Calu3 (cell line): ENCODE measurements around the gene ABR. TPM values are rescaled to one million over a fixed set of nuclear protein-coding genes. Genes with fewer than 3 reads are reported as not detected.

Experiments
- BruUV-seq: library from RNA; stranded (reverse); fragments of 400-500 nt; replicated peaks from 2 replicates; lab custom pipeline; 2021; lab: Mats Ljungman, UMichigan
- CTCF ChIA-PET: fragments of 300-600 bp; sonication (Branson Sonifier 250); formaldehyde crosslinking; loops from one replicate; lab custom pipeline; 2022; ENCODE audit warnings: antibody characterized with exemption; lab: Charles Lee
- DNase-seq: peaks from one replicate; pipeline ENCODE4 v3.0.0; 2022
- H3K27ac Mint-ChIP-seq: one replicate; pipeline ENCODE4 v1.8.0; 2022; ENCODE audit warnings: mixed read lengths; ENCODE audit not compliant: unreplicated experiment
- H3K27me3 Mint-ChIP-seq: one replicate; pipeline ENCODE4 v1.8.0; 2022; ENCODE audit warnings: mixed read lengths; ENCODE audit not compliant: unreplicated experiment
- H3K36me3 Mint-ChIP-seq: one replicate; pipeline ENCODE4 v1.8.0; 2022; ENCODE audit warnings: mild to moderate bottlenecking, moderate library complexity, mixed read lengths; ENCODE audit not compliant: insufficient read depth, unreplicated experiment
- H3K4me1 Mint-ChIP-seq: one replicate; pipeline ENCODE4 v1.8.0; 2022; ENCODE audit warnings: mild to moderate bottlenecking, low read depth, mixed read lengths; ENCODE audit not compliant: unreplicated experiment
- H3K4me3 Mint-ChIP-seq: one replicate; pipeline ENCODE4 v1.8.0; 2022; ENCODE audit warnings: mild to moderate bottlenecking, low read depth, moderate library complexity, mixed read lengths; ENCODE audit not compliant: unreplicated experiment
- H3K9me3 Mint-ChIP-seq: one replicate; pipeline ENCODE4 v1.8.0; 2022; ENCODE audit warnings: low read depth, mixed read lengths; ENCODE audit not compliant: unreplicated experiment
- CTCF ChIP-seq: fragments of 200-600 bp; IDR thresholded peaks from one replicate; pipeline ENCODE4 v1.8.0; 2022; ENCODE audit warnings: antibody characterized with exemption; ENCODE audit not compliant: unreplicated experiment
- intact Hi-C: fragments of 100-400 bp; cut with micrococcal nuclease; formaldehyde crosslinking; loops from one replicate; pipeline ENCODE4 v1.10.0; 2022; ENCODE audit not compliant: unreplicated experiment
- total RNA-seq: library from RNA; stranded (reverse); gene quantifications from 2 replicates; pipeline ENCODE4 v1.2.3, GENCODE V29; 2022

ABR gene
- total RNA-seq, 1 experiment from 2014 or later: 92.7 TPM

- H3K9me3 Mint-ChIP-seq: no peaks in the 10 kb centered on the region
- H3K27me3 Mint-ChIP-seq: no peaks in the 10 kb centered on the region
- DNase-seq: no peak
- CTCF ChIA-PET: no interaction called here
- no peaks in the 10 kb centered on the region for H3K4me1 Mint-ChIP-seq
- TF ChIP-seq CTCF: no peak
- no peak overlapping the region for H3K27ac Mint-ChIP-seq
- peaks cover 4% of the 10 kb centered on the region for H3K36me3 Mint-ChIP-seq
- intact Hi-C loops: loop anchor here (10.0 kb wide), 1 partner anchor 57 kb away; no protein-coding TSS in a partner anchor
- no peak overlapping the region for H3K4me3 Mint-ChIP-seq
- BruUV-seq: no TSS peak
These were observed 2.0 kb upstream of the ABR start for GRCh38 chr17:1181753-1182137.

- no peak for DNase-seq
- H3K4me3 Mint-ChIP-seq: no peak overlapping the region
- no peaks in the 10 kb centered on the region for H3K9me3 Mint-ChIP-seq
- H3K4me1 Mint-ChIP-seq: no peaks in the 10 kb centered on the region
- no peak overlapping the region for H3K27ac Mint-ChIP-seq
- no peaks in the 10 kb centered on the region for H3K27me3 Mint-ChIP-seq
- BruUV-seq: no TSS peak
- H3K36me3 Mint-ChIP-seq: peaks cover 4% of the 10 kb centered on the region
- intact Hi-C loops: loop anchor here (10.0 kb wide), 1 partner anchor 56 kb away; no protein-coding TSS in a partner anchor
- CTCF ChIA-PET: interaction anchor here (0.6 kb wide), 1 partner anchor 301 kb away, joined by 5 read pairs; no protein-coding TSS in a partner anchor
- no peak for TF ChIP-seq CTCF
These were observed 1.4 kb upstream of the ABR start for GRCh38 chr17:1180958-1181752.

GRCh38 chr17:1179112-1179817, 516 bp downstream of the ABR start:
- BruUV-seq: no TSS peak
- DNase-seq: no peak
- CTCF ChIA-PET: no interaction called here
- no peak for TF ChIP-seq CTCF
- Mint-ChIP-seq H3K36me3 (peaks cover 8% of the 10 kb centered on the region), H3K27ac (no peak overlapping the region), H3K27me3 (no peaks in the 10 kb centered on the region), H3K4me3 (peak overlapping the region; percentile 47), H3K4me1 (no peaks in the 10 kb centered on the region), H3K9me3 (no peaks in the 10 kb centered on the region)
- intact Hi-C loops: no loop called here

GRCh38 chr17:1177016-1177700, 2.6 kb downstream of the ABR start:
- H3K4me1 Mint-ChIP-seq: no peaks in the 10 kb centered on the region
- BruUV-seq: no TSS peak
- H3K9me3 Mint-ChIP-seq: no peaks in the 10 kb centered on the region
- no peak overlapping the region for H3K4me3 Mint-ChIP-seq
- H3K36me3 Mint-ChIP-seq: peaks cover 8% of the 10 kb centered on the region
- CTCF ChIA-PET: no interaction called here
- TF ChIP-seq CTCF: no peak
- DNase-seq: no peak
- intact Hi-C loops: no loop called here
- no peaks in the 10 kb centered on the region for H3K27me3 Mint-ChIP-seq
- no peak overlapping the region for H3K27ac Mint-ChIP-seq
